Pancreas (tissue), 10 donors: Measurements from ENCODE around the gene ITPR2. TPM values are rescaled to one million over a fixed set of nuclear protein-coding genes. Genes with fewer than 3 reads are reported as not detected.
A peak's percentile ranks its signal among the peaks of the same experiment; 100 is the strongest.

Source experiments
- ATAC-seq, 4 donors: fragments of 200-7000 bp; cut with Tn5 transposase; one replicate each; pipeline versions ENCODE4 v1.8.0 to v1.9.1; 2020; ENCODE audit warnings: mild to moderate bottlenecking in 4 of 4, moderate library complexity in 4 of 4
- DNase-seq, 6 donors: peaks; one replicate each; pipeline ENCODE4 v3.0.0-alpha.2; 2020
- FAIRE-seq: peaks from 2 replicates; lab custom pipeline; 2012; peaks lifted over from hg19 to GRCh38; lab: Jason Lieb, UNC
- H3K27ac ChIP-seq, 4 donors: fragments of 200-600 bp; sonication (generic); 1 replicate in 3 of 4; 2 replicates in 1 of 4; pipeline versions ENCODE4 v1.5.0 to v1.8.0; 2020
- H3K27me3 ChIP-seq, 4 donors: fragments of 200-600 bp; one replicate each; pipeline ENCODE4 v1.8.0; 2021
- H3K36me3 ChIP-seq, 3 donors: fragments of 200-600 bp; sonication (generic) in 1 of 3; one replicate each; pipeline versions ENCODE4 v1.5.0 to v1.8.0; 2020 to 2021
- H3K4me1 ChIP-seq, 3 donors: fragments of 200-600 bp; one replicate each; pipeline ENCODE4 v1.8.0; 2021
- H3K4me3 ChIP-seq, 4 donors: fragments of 200-600 bp; sonication (generic) in 2 of 4; one replicate each; pipeline versions ENCODE4 v1.5.0 to v1.8.0; 2020 to 2021
- H3K9me3 ChIP-seq, 4 donors: fragments of 200-600 bp; one replicate each; pipeline ENCODE4 v1.8.0; 2021
- WGBS, 2 donors: extraction: QIAGEN DNeasy Blood & Tissue Kit; methylation state at CpG; one replicate each; pipeline ENCODE4 v1.1.7; 2013; 5-methylcytosine and 5-hydroxymethylcytosine counted together
- intact Hi-C, 3 donors: fragments of 100-400 bp; cut with DNase I; formaldehyde crosslinking; loops; one replicate each; pipeline versions ENCODE4 v1.11.1 to v1.14.2; 2022
- polyA plus RNA-seq, 2 donors: library from polyadenylated mRNA; stranded (reverse); fragments of 200-250 nt; gene quantifications; one replicate each; pipeline ENCODE4 v1.2.3, GENCODE V29; 2013
- total RNA-seq, 6 donors: library from RNA; stranded (reverse); fragmentation: NEBNext Ultra II Directional in 4 of 6; extraction: Animal tissue kit (Norgen Biotek cat#: 25700) in 4 of 6; gene quantifications; one replicate each; pipeline versions ENCODE4 v1.2.1 to v1.2.4, GENCODE V29; 2021 to 2023
- TF ChIP-seq, protein P1 (sequence below), 4 donors: fragments of 200-600 bp; sonication (generic) in 3 of 4; IDR thresholded peaks; one replicate each; pipeline versions ENCODE4 v1.5.0 to v1.8.0; 2021; ENCODE audit warnings: antibody characterized with exemption in 4 of 4
- donor health status: healthy with polysubstance abuse.
- donor health status: DM: no; HTN: no; CAD: no; lungs with moderate emphysema.
- donor health status: DM: no; HTN: no; CAD: no.
- donor health status: control.
- donor health status: control.
- donor health status: Bipolar disorder and iron deficiency.
- donor health status: DM: yes; HTN: yes; CAD: no.
- donor health status: DM: no; HTN: no; CAD: no.
- donor health status: DM: no; HTN: no; CAD: no.
- donor health status: DM: yes; HTN: yes; CAD: no.

The ITPR2 gene
- total and polyA plus RNA-seq, 8 donors: 3.3 to 51.8 (median 25.5) TPM

DNA sequence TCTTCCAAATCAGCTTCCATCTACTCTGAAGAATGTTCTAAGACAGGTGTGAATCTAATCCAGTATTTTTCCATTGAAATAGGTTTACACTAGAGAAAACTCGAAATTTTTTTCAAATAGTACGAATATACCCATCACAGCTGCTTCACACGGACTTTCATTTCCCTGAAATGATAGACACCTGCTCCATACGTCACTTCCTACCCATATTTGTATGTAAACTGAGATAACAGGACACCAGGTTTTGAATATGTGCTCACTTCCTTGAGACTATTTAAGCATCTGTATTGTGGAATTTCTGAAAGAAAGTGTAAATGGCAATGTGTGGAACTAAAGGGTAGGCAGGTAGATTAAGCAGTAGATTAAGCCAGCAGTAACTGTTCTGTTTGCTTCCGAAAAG is 13.4 kb upstream of the ITPR2 start:
- no peak for ATAC-seq
- 65 to 73% methylated on average over 5 of the region's 5 CpGs for WGBS, 2 donors
- Histone ChIP-seq H3K4me1 (peaks cover 0 to 15% (median 0%) of the 10 kb centered on the region in 3 donors), H3K4me3 (no peak overlapping the region), H3K27me3 (no peaks in the 10 kb centered on the region), H3K27ac (peak overlapping the region in 1 of 4 donors; percentile 45), H3K36me3 (no peaks in the 10 kb centered on the region), H3K9me3 (no peaks in the 10 kb centered on the region)
- no peak for DNase-seq
- FAIRE-seq: no peak
- TF ChIP-seq, protein P1, sequence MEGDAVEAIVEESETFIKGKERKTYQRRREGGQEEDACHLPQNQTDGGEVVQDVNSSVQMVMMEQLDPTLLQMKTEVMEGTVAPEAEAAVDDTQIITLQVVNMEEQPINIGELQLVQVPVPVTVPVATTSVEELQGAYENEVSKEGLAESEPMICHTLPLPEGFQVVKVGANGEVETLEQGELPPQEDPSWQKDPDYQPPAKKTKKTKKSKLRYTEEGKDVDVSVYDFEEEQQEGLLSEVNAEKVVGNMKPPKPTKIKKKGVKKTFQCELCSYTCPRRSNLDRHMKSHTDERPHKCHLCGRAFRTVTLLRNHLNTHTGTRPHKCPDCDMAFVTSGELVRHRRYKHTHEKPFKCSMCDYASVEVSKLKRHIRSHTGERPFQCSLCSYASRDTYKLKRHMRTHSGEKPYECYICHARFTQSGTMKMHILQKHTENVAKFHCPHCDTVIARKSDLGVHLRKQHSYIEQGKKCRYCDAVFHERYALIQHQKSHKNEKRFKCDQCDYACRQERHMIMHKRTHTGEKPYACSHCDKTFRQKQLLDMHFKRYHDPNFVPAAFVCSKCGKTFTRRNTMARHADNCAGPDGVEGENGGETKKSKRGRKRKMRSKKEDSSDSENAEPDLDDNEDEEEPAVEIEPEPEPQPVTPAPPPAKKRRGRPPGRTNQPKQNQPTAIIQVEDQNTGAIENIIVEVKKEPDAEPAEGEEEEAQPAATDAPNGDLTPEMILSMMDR (IDR thresholded peaks at IDR 0.05): no peak
- intact Hi-C loops: loop anchor here in 1 of 3 donors (5.0 kb wide), 1 partner anchor 41 kb away; no protein-coding TSS in a partner anchor

DNA sequence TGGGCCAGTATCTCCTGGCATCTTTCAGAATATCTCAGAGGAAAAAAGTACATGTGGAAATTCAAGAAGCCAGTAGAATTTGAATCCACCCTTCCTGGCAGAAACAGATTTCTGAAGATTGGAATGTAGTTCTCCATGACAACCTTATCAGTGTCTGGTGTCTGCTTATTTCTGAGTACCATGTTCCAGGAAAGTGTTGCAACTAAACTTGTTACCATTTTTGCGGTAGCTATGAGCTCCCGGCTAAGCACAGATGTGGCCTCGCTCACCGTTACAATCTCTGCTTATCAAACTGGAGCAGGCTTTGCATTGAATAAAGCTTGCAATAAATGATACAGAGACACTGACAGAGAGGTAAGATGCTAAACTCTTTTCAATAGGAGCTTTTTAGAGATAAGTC is 13.0 kb upstream of the ITPR2 start:
- 14 to 18% methylated on average over 4 of the region's 4 CpGs for WGBS, 2 donors
- no peak overlapping the region for H3K4me3 ChIP-seq
- H3K36me3 ChIP-seq: no peaks in the 10 kb centered on the region
- DNase-seq (no peak), FAIRE-seq (no peak), ATAC-seq (peak; percentile 74 to 92 (median 88))
- peak overlapping the region in 2 of 4 donors; percentile 25 to 45 for H3K27ac ChIP-seq
- no peaks in the 10 kb centered on the region for H3K9me3 ChIP-seq
- TF ChIP-seq, protein P1 (IDR thresholded peaks at IDR 0.05): no peak
- H3K4me1 ChIP-seq: peaks cover 0 to 15% (median 0%) of the 10 kb centered on the region in 3 donors
- H3K27me3 ChIP-seq: no peaks in the 10 kb centered on the region
- intact Hi-C loops: loop anchor here in 1 of 3 donors (5.0 kb wide), 1 partner anchor 41 kb away; no protein-coding TSS in a partner anchor

DNA sequence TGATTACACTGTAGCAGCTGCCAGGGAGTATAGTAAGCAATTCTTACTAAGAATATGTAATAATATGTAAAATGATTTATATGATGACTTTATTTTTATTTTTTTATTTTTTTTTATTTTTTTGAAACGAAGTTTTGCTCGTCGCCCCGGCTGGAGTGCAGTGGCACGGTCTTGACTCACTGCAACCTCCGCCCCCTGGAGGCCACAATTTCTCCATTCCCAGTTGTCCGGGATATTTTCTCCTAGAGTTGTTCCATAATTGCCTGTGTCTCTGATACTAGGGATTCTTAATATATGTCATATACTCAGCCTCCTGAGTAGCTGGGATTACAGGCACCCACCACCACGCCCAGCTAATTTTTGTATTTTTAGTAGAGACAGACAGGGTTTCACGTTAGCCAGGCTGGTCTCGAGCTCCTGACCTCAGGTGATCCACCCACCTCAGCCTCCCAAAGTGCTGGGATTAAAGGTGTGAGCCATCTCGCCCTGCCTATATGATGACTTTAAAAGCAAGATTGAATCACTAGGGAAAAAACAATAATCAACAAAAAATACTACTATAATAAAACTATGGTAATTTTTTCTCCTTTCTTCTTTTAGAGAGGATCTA is 12.2 kb upstream of the ITPR2 start:
- Histone ChIP-seq H3K4me1 (peaks cover 0 to 15% (median 0%) of the 10 kb centered on the region in 3 donors), H3K36me3 (no peaks in the 10 kb centered on the region), H3K9me3 (no peaks in the 10 kb centered on the region), H3K27ac (peak overlapping the region in 2 of 4 donors; percentile 25 to 45), H3K27me3 (no peaks in the 10 kb centered on the region), H3K4me3 (no peak overlapping the region)
- 26 to 28% methylated on average over 11 of the region's 11 CpGs for WGBS, 2 donors
- DNase-seq (peak in 5 of 6 donors; percentile 57 to 74 (median 64)), FAIRE-seq (peak; percentile 53), ATAC-seq (peak; percentile 87 to 90 (median 88))
- intact Hi-C loops: loop anchor here in 1 of 3 donors (5.0 kb wide), 1 partner anchor 42 kb away; no protein-coding TSS in a partner anchor
- TF ChIP-seq, protein P1 (IDR thresholded peaks at IDR 0.05): peak; percentile 35 to 69 (median 60)

DNA sequence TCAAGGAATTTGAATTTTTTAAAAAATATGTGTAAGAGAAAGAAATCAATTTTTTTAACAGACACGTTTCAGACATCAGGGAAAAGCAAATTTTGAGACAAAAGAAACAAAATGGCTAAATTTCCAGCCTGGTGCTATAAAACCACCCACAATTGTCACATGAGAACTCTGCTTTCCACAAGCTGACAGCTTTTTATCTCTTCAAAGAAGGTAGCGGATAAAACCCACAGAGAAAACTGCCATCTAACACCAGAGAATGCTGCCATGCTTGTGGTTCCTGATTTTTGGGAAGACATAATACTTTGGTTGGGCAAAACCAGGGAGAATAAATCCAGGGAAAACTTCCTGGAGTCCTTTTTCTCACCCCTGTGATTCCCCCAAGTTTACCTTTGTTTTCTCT is 10.3 kb upstream of the ITPR2 start:
- TF ChIP-seq, protein P1 (IDR thresholded peaks at IDR 0.05): no peak
- H3K4me3 ChIP-seq: no peak overlapping the region
- H3K36me3 ChIP-seq: no peaks in the 10 kb centered on the region
- H3K27ac ChIP-seq: no peak overlapping the region
- FAIRE-seq (no peak), DNase-seq (no peak), ATAC-seq (no peak)
- H3K27me3 ChIP-seq: no peaks in the 10 kb centered on the region
- peaks cover 0 to 15% (median 0%) of the 10 kb centered on the region in 3 donors for H3K4me1 ChIP-seq
- intact Hi-C loops: no loop called here
- no peaks in the 10 kb centered on the region for H3K9me3 ChIP-seq
- 84 to 89% methylated on average over 2 of the region's 2 CpGs for WGBS, 2 donors

DNA sequence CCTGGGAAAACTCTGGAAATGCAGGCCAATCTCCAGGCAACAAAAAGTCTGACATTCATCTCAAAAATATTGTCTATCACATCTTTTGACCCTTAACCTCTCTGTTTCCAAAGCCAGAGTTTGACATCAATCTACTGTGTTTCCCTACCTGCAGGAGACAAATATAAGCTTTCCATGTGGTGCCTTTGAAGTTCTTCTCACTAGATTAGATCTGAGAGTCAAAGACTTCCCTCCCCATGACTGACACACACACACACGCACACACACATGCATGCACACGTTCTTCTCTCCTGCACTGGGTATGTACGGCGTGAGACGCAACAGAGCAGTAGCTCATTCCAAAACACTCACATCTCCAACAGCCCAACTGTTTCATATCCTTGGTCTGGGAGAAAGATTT is 8.1 kb upstream of the ITPR2 start:
- intact Hi-C loops: no loop called here
- Histone ChIP-seq H3K36me3 (no peaks in the 10 kb centered on the region), H3K27me3 (no peaks in the 10 kb centered on the region), H3K4me3 (no peak overlapping the region), H3K27ac (no peak overlapping the region), H3K4me1 (peaks cover 0 to 10% (median 0%) of the 10 kb centered on the region in 3 donors), H3K9me3 (no peaks in the 10 kb centered on the region)
- WGBS, 2 donors: 74 to 80% methylated on average over 5 of the region's 5 CpGs
- TF ChIP-seq, protein P1 (IDR thresholded peaks at IDR 0.05): no peak
- ATAC-seq (no peak), DNase-seq (no peak), FAIRE-seq (no peak)
